IMR-90 (cell line): Measurements from ENCODE around the gene KCTD13. TPM values are rescaled to one million over a fixed set of nuclear protein-coding genes. Genes with fewer than 3 reads are reported as not detected.

Experiments used
- ATAC-seq: fragments of 200-7000 bp; cut with Tn5 transposase; 2 replicates; pipeline ENCODE4 v1.9.1; 2020; ENCODE audit warnings: low read depth, mild to moderate bottlenecking, moderate library complexity
- BruUV-seq: library from RNA; stranded (reverse); fragments of 400-500 nt; replicated peaks from 2 replicates; lab custom pipeline; 2021; lab: Mats Ljungman, UMichigan
- CTCF ChIA-PET: fragments of 300-600 bp; formaldehyde crosslinking; extraction: SDS; loops from one replicate; lab custom pipeline; 2021; ENCODE audit warnings: antibody characterized with exemption; lab: Yijun Ruan, JAX
- POLR2A ChIA-PET: fragments of 300-600 bp; sonication (Branson Sonifier 250); formaldehyde crosslinking; loops from one replicate; lab custom pipeline; 2022; ENCODE audit warnings: antibody characterized with exemption; ENCODE audit not compliant: unreplicated experiment; lab: Charles Lee
- DNase-seq: peaks from one replicate; pipeline ENCODE4 v3.0.0; 2013
- H2AFZ ChIP-seq: replicated peaks from 2 replicates; pipeline ENCODE3; 2013; ENCODE audit warnings: low read length, mild to moderate bottlenecking; ENCODE audit not compliant: poor library complexity
- H2AK5ac ChIP-seq: 2 replicates; pipeline ENCODE4 v1.6.1; 2013; ENCODE audit warnings: low read depth, low read length, inconsistent platforms
- H2AK9ac ChIP-seq: replicated peaks from 2 replicates; pipeline ENCODE3; 2013; ENCODE audit warnings: mild to moderate bottlenecking, low read depth, low read length, moderate library complexity; ENCODE audit not compliant: poor library complexity
- H2BK120ac ChIP-seq: 2 replicates; pipeline ENCODE4 v1.6.1; 2013; ENCODE audit warnings: low read depth, low read length, inconsistent platforms
- H2BK15ac ChIP-seq: 3 replicates; pipeline ENCODE4 v1.6.1; 2013; ENCODE audit warnings: low read depth, low read length, inconsistent platforms
- H2BK20ac ChIP-seq: 2 replicates; pipeline ENCODE4 v1.6.1; 2013; ENCODE audit warnings: low read depth, mild to moderate bottlenecking, inconsistent platforms, low read length, moderate library complexity
- H2BK5ac ChIP-seq: 2 replicates; pipeline ENCODE4 v1.6.1; 2013; ENCODE audit warnings: mild to moderate bottlenecking, low read depth, low read length, inconsistent platforms; ENCODE audit not compliant: poor library complexity, severe bottlenecking
- H3K14ac ChIP-seq: replicated peaks from 2 replicates; pipeline ENCODE4 v1.6.1; 2013; ENCODE audit warnings: low read depth, low read length, inconsistent platforms
- H3K18ac ChIP-seq: 2 replicates; pipeline ENCODE4 v1.6.1; 2013; ENCODE audit warnings: low read depth, low read length, control low read depth
- H3K23ac ChIP-seq: 2 replicates; pipeline ENCODE4 v1.6.1; 2013; ENCODE audit warnings: low read depth, low read length, inconsistent platforms
- H3K27ac ChIP-seq: 2 replicates; pipeline ENCODE4 v1.5.1; 2013; ENCODE audit warnings: mild to moderate bottlenecking, control low read depth, low read length; ENCODE audit not compliant: insufficient read depth
- H3K27me3 ChIP-seq: 2 replicates; pipeline ENCODE4 v1.6.1; 2013; ENCODE audit warnings: low read length; ENCODE audit not compliant: control insufficient read depth, insufficient read depth
- H3K36me3 ChIP-seq: 2 replicates; pipeline ENCODE4 v1.6.1; 2013; ENCODE audit warnings: low read length, mixed read lengths; ENCODE audit not compliant: control insufficient read depth, insufficient read depth
- H3K4ac ChIP-seq: 2 replicates; pipeline ENCODE4 v1.6.1; 2013; ENCODE audit warnings: low read depth, low read length, inconsistent platforms
- H3K4me1 ChIP-seq: 2 replicates; pipeline ENCODE4 v1.6.1; 2013; ENCODE audit warnings: low read length, mixed read lengths; ENCODE audit not compliant: control insufficient read depth, insufficient read depth
- H3K4me2 ChIP-seq: 2 replicates; pipeline ENCODE4 v1.6.1; 2013; ENCODE audit warnings: low read depth, mild to moderate bottlenecking, control low read depth, low read length, moderate library complexity
- H3K4me3 ChIP-seq: 2 replicates; pipeline ENCODE4 v1.5.1; 2013; ENCODE audit warnings: low read depth, mild to moderate bottlenecking, control low read depth, low read length, moderate library complexity; ENCODE audit not compliant: insufficient read depth
- H3K56ac ChIP-seq: 2 replicates; pipeline ENCODE4 v1.6.1; 2013; ENCODE audit warnings: low read length, inconsistent platforms; ENCODE audit not compliant: insufficient read depth; ENCODE audit errors: extremely low read depth
- H3K79me1 ChIP-seq, 2 experiments: 2 replicates each; pipeline ENCODE4 v1.6.1; 2013; ENCODE audit warnings: low read length in 2 of 2, inconsistent platforms in 1 of 2, low read depth in 1 of 2
- H3K9ac ChIP-seq: 2 replicates; pipeline ENCODE4 v1.6.1; 2013; ENCODE audit warnings: low read depth, low read length, control low read depth
- H3K9me1 ChIP-seq: 2 replicates; pipeline ENCODE4 v1.6.1; 2013; ENCODE audit warnings: low read length, inconsistent platforms; ENCODE audit not compliant: insufficient read depth
- H3K9me3 ChIP-seq: 2 replicates; pipeline ENCODE4 v1.6.1; 2013; ENCODE audit warnings: low read length; ENCODE audit not compliant: control insufficient read depth, insufficient read depth
- H4K20me1 ChIP-seq: 2 replicates; pipeline ENCODE4 v1.6.1; 2013; ENCODE audit warnings: low read length, inconsistent platforms; ENCODE audit not compliant: insufficient read depth
- H4K5ac ChIP-seq: 2 replicates; pipeline ENCODE4 v1.6.1; 2013; ENCODE audit warnings: mild to moderate bottlenecking, low read depth, low read length, control low read depth
- H4K8ac ChIP-seq, 2 experiments: 2 replicates each; pipeline ENCODE4 v1.6.1; 2013; ENCODE audit warnings: low read depth in 2 of 2, low read length in 2 of 2, control low read depth in 1 of 2, inconsistent platforms in 1 of 2
- H4K91ac ChIP-seq: 2 replicates; pipeline ENCODE4 v1.6.1; 2013; ENCODE audit warnings: low read depth, low read length, inconsistent platforms; ENCODE audit not compliant: insufficient read depth
- BHLHE40 ChIP-seq: fragments of 150-350 bp; IDR thresholded peaks from 2 replicates; pipeline ENCODE4 v1.6.1; 2016; ENCODE audit warnings: mild to moderate bottlenecking, low read depth, low read length
- CEBPB ChIP-seq: IDR thresholded peaks from 2 replicates; pipeline ENCODE4 v1.6.1; 2012; ENCODE audit warnings: low read depth, low read length, improper control_type of control experiment
- CHD1 ChIP-seq: IDR thresholded peaks from 2 replicates; pipeline ENCODE4 v1.6.1; 2012; ENCODE audit warnings: low read depth, low read length, improper control_type of control experiment
- CTCF ChIP-seq: conservative IDR thresholded peaks from 2 replicates; pipeline ENCODE4 v1.5.1; 2012; ENCODE audit warnings: mild to moderate bottlenecking, low read depth, low read length, improper control_type of control experiment
- ELK1 ChIP-seq: fragments of 150-350 bp; IDR thresholded peaks from 2 replicates; pipeline ENCODE4 v1.6.1; 2016; ENCODE audit warnings: low read depth, mild to moderate bottlenecking, low read length, moderate library complexity, borderline replicate concordance
- FOS ChIP-seq: fragments of 150-350 bp; IDR thresholded peaks from 2 replicates; pipeline ENCODE4 v1.6.1; 2016; ENCODE audit warnings: low read depth, low read length
- MAFK ChIP-seq: IDR thresholded peaks from 2 replicates; pipeline ENCODE4 v1.6.1; 2012; ENCODE audit warnings: low read depth, low read length, improper control_type of control experiment
- MAZ ChIP-seq: IDR thresholded peaks from 2 replicates; pipeline ENCODE4 v1.6.1; 2012; ENCODE audit warnings: low read depth, mild to moderate bottlenecking, low read length, improper control_type of control experiment, moderate library complexity, borderline replicate concordance
- MXI1 ChIP-seq: IDR thresholded peaks from 2 replicates; pipeline ENCODE4 v1.6.1; 2012; ENCODE audit warnings: low read depth, mild to moderate bottlenecking, low read length, moderate library complexity, borderline replicate concordance
- NFE2L2 ChIP-seq: fragments of 150-350 bp; IDR thresholded peaks from 2 replicates; pipeline ENCODE4 v1.6.1; 2016; ENCODE audit warnings: low read depth, mild to moderate bottlenecking, low read length
- POLR2A ChIP-seq: IDR thresholded peaks from 2 replicates; pipeline ENCODE4 v1.6.1; 2012; ENCODE audit warnings: mild to moderate bottlenecking, low read depth, low read length
- RAD21 ChIP-seq: IDR thresholded peaks from 2 replicates; pipeline ENCODE4 v1.6.1; 2012; ENCODE audit warnings: low read length, improper control_type of control experiment
- RCOR1 ChIP-seq: IDR thresholded peaks from 2 replicates; pipeline ENCODE4 v1.6.1; 2012; ENCODE audit warnings: mild to moderate bottlenecking, low read length, improper control_type of control experiment; ENCODE audit not compliant: insufficient replicate concordance
- RFX5 ChIP-seq: IDR thresholded peaks from 2 replicates; pipeline ENCODE4 v1.8.0; 2012; ENCODE audit warnings: low read depth, mild to moderate bottlenecking, low read length, moderate library complexity
- SMC3 ChIP-seq: fragments of 150-350 bp; IDR thresholded peaks from 2 replicates; pipeline ENCODE4 v1.6.1; 2016; ENCODE audit warnings: low read depth, mild to moderate bottlenecking, antibody characterized with exemption, low read length, moderate library complexity
- USF2 ChIP-seq: fragments of 150-350 bp; IDR thresholded peaks from 2 replicates; pipeline ENCODE4 v1.6.1; 2017; ENCODE audit warnings: mild to moderate bottlenecking, antibody characterized with exemption, low read length, low read depth
- WGBS, 2 experiments: methylation state at CpG; one replicate each; pipeline versions ENCODE4 v1.1.5 to v1.1.7; 2013; ENCODE audit warnings: missing lambda C conversion rate in 2 of 2; ENCODE audit not compliant: insufficient read length in 1 of 2; ENCODE audit errors: extremely low coverage in 2 of 2; 5-methylcytosine and 5-hydroxymethylcytosine counted together
- dilution Hi-C: fragments of 300-500 bp; cut with HindIII; formaldehyde crosslinking; loops from one replicate; pipeline ENCODE4 v1.14.3; 2018; ENCODE audit warnings: low sequenced_read_pairs; ENCODE audit not compliant: unreplicated experiment
- in situ Hi-C: fragments of 300-500 bp; cut with MboI; formaldehyde crosslinking; loops from 3 replicates; pipeline ENCODE4 v1.14.3; 2019; ENCODE audit warnings: low sequenced_read_pairs, inconsistent platforms, mixed read lengths
- intact Hi-C: fragments of 100-400 bp; cut with micrococcal nuclease; formaldehyde crosslinking; loops from 2 replicates; pipeline ENCODE4 v1.10.0; 2022
- polyA plus RNA-seq, 3 experiments: library from polyadenylated mRNA; depleted of rRNA; stranded (reverse); fragments of >200 nt; gene quantifications; 2 replicates each; pipeline ENCODE4 v1.2.3, GENCODE V29; 2012; ENCODE audit warnings: low replicate concordance in 1 of 3
- total RNA-seq: library from RNA; depleted of rRNA; stranded (reverse); fragments of >200 nt; gene quantifications from 2 replicates; pipeline ENCODE4 v1.2.3, GENCODE V29; 2012

The KCTD13 gene
- total and polyA plus RNA-seq, 2 of the 4 experiments (the other 2 are of a cell fraction): 4.1 to 20.7 TPM

GRCh38 chr16:29920288-29921033 lies 5.6 kb downstream of the KCTD13 start:
- intact Hi-C loops: no loop called here
- WGBS, 2 experiments: 80% methylated on average over 2 of the region's 6 CpGs; no CpG with 5 or more reads in 1 of the 2 experiments
- in situ Hi-C loops: no loop called here

More at GRCh38 chr16:29920288-29921033, 5.6 kb downstream of the KCTD13 start:
- Histone ChIP-seq H3K27ac (no peak overlapping the region), H3K9ac (no peak overlapping the region), H3K18ac (no peak overlapping the region), H4K5ac (no peak overlapping the region), H2AK9ac (no peak overlapping the region), H3K23ac (no peak overlapping the region), H4K20me1 (peaks cover 8% of the 10 kb centered on the region), H3K4ac (no peak overlapping the region), H2AK5ac (no peak overlapping the region), H3K9me3 (no peaks in the 10 kb centered on the region), H3K4me2 (no peak overlapping the region), H3K4me1 (peaks cover 4% of the 10 kb centered on the region), H3K36me3 (peaks cover 21% of the 10 kb centered on the region), H3K14ac (no peak overlapping the region), H3K79me1 (peaks cover 23 to 36% of the 10 kb centered on the region in 2 experiments), H2AFZ (no peak overlapping the region), H4K8ac (no peak overlapping the region), H3K27me3 (no peaks in the 10 kb centered on the region), H2BK120ac (no peak overlapping the region), H2BK20ac (no peak overlapping the region), H2BK15ac (no peak overlapping the region), H3K56ac (no peak overlapping the region), H4K91ac (no peak overlapping the region), H2BK5ac (no peak overlapping the region), H3K4me3 (no peak overlapping the region), H3K9me1 (peaks cover 8% of the 10 kb centered on the region; the same call in 1 of the 2 replicates)
- no peak for TF ChIP-seq CEBPB
- no peak for TF ChIP-seq BHLHE40
- no peak for TF ChIP-seq MAZ
- TF ChIP-seq RCOR1: no peak
- TF ChIP-seq ELK1: no peak
- no peak for TF ChIP-seq RAD21
- no peak for TF ChIP-seq FOS
- TF ChIP-seq CTCF: no peak
- TF ChIP-seq RFX5: no peak
- no peak for TF ChIP-seq USF2
- TF ChIP-seq CHD1: no peak
- no peak for TF ChIP-seq MAFK
- no peak for TF ChIP-seq NFE2L2
- TF ChIP-seq MXI1: no peak
- TF ChIP-seq SMC3: no peak
- no peak for TF ChIP-seq POLR2A
- CTCF ChIA-PET: no interaction called here
- ATAC-seq (no peak), DNase-seq (no peak)
- no TSS peak for BruUV-seq
- POLR2A ChIA-PET: no interaction called here
- dilution Hi-C loops: no loop called here
